HepG2 (cell line): ENCODE measurements around the gene DUSP22. TPM values are rescaled to one million over a fixed set of nuclear protein-coding genes. Genes with fewer than 3 reads are reported as not detected.

Experiments used
- ATAC-seq: fragments of 200-7000 bp; cut with Tn5 transposase; 3 replicates; pipeline ENCODE4 v1.9.1; 2020; ENCODE audit warnings: mild to moderate bottlenecking, moderate library complexity
- BruUV-seq: library from RNA; stranded (reverse); fragments of 400-500 nt; replicated peaks from 2 replicates; lab custom pipeline; 2021; lab: Mats Ljungman, UMichigan
- CTCF ChIA-PET: fragments of 300-600 bp; formaldehyde crosslinking; extraction: SDS; loops from one replicate; lab custom pipeline; 2021; ENCODE audit warnings: low total read pairs, inconsistent platforms, low intra/inter-chr PET ratio; lab: Yijun Ruan, JAX
- POLR2A ChIA-PET: fragments of 350-600 bp; sonication (Branson Sonifier 250); formaldehyde crosslinking; loops from one replicate; lab custom pipeline; 2020; ENCODE audit warnings: antibody characterized with exemption, inconsistent platforms; lab: Yijun Ruan, JAX
- DNase-seq: peaks from one replicate; pipeline ENCODE4 v3.0.0-alpha.2; 2015; ENCODE audit warnings: low spot score
- FAIRE-seq: peaks from 3 replicates; lab custom pipeline; 2011; peaks lifted over from hg19 to GRCh38; lab: Jason Lieb, UNC
- H2AFZ ChIP-seq: one replicate; pipeline ENCODE4 v1.6.1; 2011; ENCODE audit warnings: low read length, inconsistent platforms
- H3K27ac ChIP-seq: fragments of 300-600 bp; 3 replicates; pipeline ENCODE4 v1.8.0; 2011; ENCODE audit warnings: mixed run types, mild to moderate bottlenecking, mixed read lengths, low read length, inconsistent platforms; ENCODE audit not compliant: insufficient read depth; ENCODE audit errors: extremely low read length
- H3K27me3 ChIP-seq, 2 experiments: fragments of 200-600 bp in 1 of 2; 2 replicates in 1 of 2; 3 replicates in 1 of 2; pipeline versions ENCODE4 v1.6.0 to v1.8.0; 2011; ENCODE audit warnings: low read length in 2 of 2, mild to moderate bottlenecking in 2 of 2, moderate library complexity in 2 of 2, inconsistent platforms in 1 of 2; ENCODE audit not compliant: insufficient read depth in 2 of 2, control insufficient read depth in 1 of 2
- H3K36me3 ChIP-seq, 2 experiments: fragments of 200-600 bp in 1 of 2; replicated peaks in 1 of 2; 2 replicates in 1 of 2; 3 replicates in 1 of 2; pipeline versions ENCODE4 v1.5.1 to v1.8.0; 2011; ENCODE audit warnings: low read length in 2 of 2, inconsistent platforms in 1 of 2; ENCODE audit not compliant: insufficient read depth in 2 of 2, control insufficient read depth in 1 of 2
- H3K4me1 ChIP-seq: 2 replicates; pipeline ENCODE4 v1.5.1; 2012; ENCODE audit warnings: low read length, inconsistent platforms; ENCODE audit not compliant: insufficient read depth
- H3K4me2 ChIP-seq: 2 replicates; pipeline ENCODE4 v1.6.0; 2011; ENCODE audit warnings: low read depth, low read length, inconsistent platforms
- H3K4me3 ChIP-seq, 3 experiments: fragments of 200-600 bp in 1 of 3; sonication (generic), shearing (Covaris generic) in 1 of 3; replicated peaks in 1 of 3; 2 replicates each; pipeline ENCODE4 v1.5.1; 2011 to 2016; ENCODE audit warnings: low read length in 3 of 3, inconsistent platforms in 2 of 3, low read depth in 2 of 3, mild to moderate bottlenecking in 2 of 3, control low read depth in 1 of 3, mixed read lengths in 1 of 3; ENCODE audit not compliant: insufficient read depth in 1 of 3
- H3K79me2 ChIP-seq: one replicate; pipeline ENCODE4 v1.6.1; 2011; ENCODE audit warnings: low read length, inconsistent platforms; ENCODE audit not compliant: insufficient read depth
- H3K9ac ChIP-seq: 2 replicates; pipeline ENCODE4 v1.6.0; 2011; ENCODE audit warnings: mild to moderate bottlenecking, low read depth, low read length, inconsistent platforms; ENCODE audit not compliant: insufficient read depth
- H3K9me3 ChIP-seq: 2 replicates; pipeline ENCODE4 v1.5.1; 2012; ENCODE audit warnings: mild to moderate bottlenecking, low read length
- H4K20me1 ChIP-seq: 2 replicates; pipeline ENCODE4 v1.6.0; 2011; ENCODE audit warnings: inconsistent platforms, mild to moderate bottlenecking, low read length, moderate library complexity; ENCODE audit not compliant: insufficient read depth
- FOXO4 ChIP-seq: sonication (generic); formaldehyde crosslinking; conservative IDR thresholded peaks from 2 replicates; pipeline ENCODE4 v1.8.1; 2023; ENCODE audit warnings: missing genetic modification reagents
- FOXP4 ChIP-seq: sonication (generic); formaldehyde crosslinking; IDR thresholded peaks from 2 replicates; pipeline ENCODE4 v1.4.0; 2020; ENCODE audit warnings: missing genetic modification reagents
- HMGXB4 ChIP-seq, 2 experiments: sonication (generic) in 1 of 2; formaldehyde crosslinking in 1 of 2; IDR thresholded peaks; 2 replicates each; pipeline versions ENCODE4 v1.4.0 to v1.6.1; 2018 to 2020; ENCODE audit warnings: missing genetic modification reagents in 2 of 2, borderline replicate concordance in 1 of 2, low read depth in 1 of 2, mild to moderate bottlenecking in 1 of 2, missing biosample characterization in 1 of 2
- JUND ChIP-seq: sonication (generic); formaldehyde crosslinking; IDR thresholded peaks from 2 replicates; pipeline ENCODE4 v1.8.0; 2022; ENCODE audit warnings: mild to moderate bottlenecking, missing genetic modification reagents
- MLX ChIP-seq: IDR thresholded peaks from 2 replicates; pipeline ENCODE4 v1.6.1; 2016
- SALL1 ChIP-seq: sonication (generic); formaldehyde crosslinking; IDR thresholded peaks from 2 replicates; pipeline ENCODE4 v1.8.0; 2022; ENCODE audit warnings: mild to moderate bottlenecking, missing genetic modification reagents
- SIN3A ChIP-seq: IDR thresholded peaks from 2 replicates; pipeline ENCODE4 v1.6.1; 2011; ENCODE audit warnings: low read depth, mild to moderate bottlenecking, control low read depth, low read length, borderline replicate concordance
- SMYD3 ChIP-seq: sonication (generic); formaldehyde crosslinking; IDR thresholded peaks from 2 replicates; pipeline ENCODE4 v1.8.1; 2023; ENCODE audit warnings: mild to moderate bottlenecking, missing genetic modification reagents
- THYN1 ChIP-seq: sonication (generic); formaldehyde crosslinking; IDR thresholded peaks from 2 replicates; pipeline ENCODE4 v1.8.1; 2023; ENCODE audit warnings: low read depth, mild to moderate bottlenecking, moderate library complexity, missing genetic modification reagents, borderline replicate concordance
- ZBTB8A ChIP-seq: sonication (generic); formaldehyde crosslinking; IDR thresholded peaks from 2 replicates; pipeline ENCODE4 v1.4.0; 2020; ENCODE audit warnings: mild to moderate bottlenecking, low read depth, missing genetic modification reagents, borderline replicate concordance
- ZKSCAN1 ChIP-seq: fragments of 150-350 bp; IDR thresholded peaks from 2 replicates; pipeline ENCODE4 v1.6.1; 2014; ENCODE audit warnings: low read length
- ZNF10 ChIP-seq: sonication (generic); formaldehyde crosslinking; IDR thresholded peaks from 2 replicates; pipeline ENCODE4 v1.4.0; 2020; ENCODE audit warnings: mild to moderate bottlenecking, low read depth, missing genetic modification reagents, borderline replicate concordance
- ZNF143 ChIP-seq: sonication (generic); formaldehyde crosslinking; IDR thresholded peaks from 2 replicates; pipeline ENCODE4 v1.4.0; 2020; ENCODE audit warnings: missing genetic modification reagents
- ZNF552 ChIP-seq: sonication (generic); formaldehyde crosslinking; IDR thresholded peaks from 2 replicates; pipeline ENCODE4 v1.9.0; 2022; ENCODE audit warnings: missing genetic modification reagents, mild to moderate bottlenecking, borderline replicate concordance
- ZNF629 ChIP-seq: sonication (generic); formaldehyde crosslinking; conservative IDR thresholded peaks from 2 replicates; pipeline ENCODE4 v1.5.0; 2020; ENCODE audit warnings: missing genetic modification reagents
- ZNF7 ChIP-seq: IDR thresholded peaks from 2 replicates; pipeline ENCODE4 v1.6.1; 2016; ENCODE audit warnings: missing biosample characterization, missing genetic modification reagents
- WGBS: methylation state at CpG from one replicate; pipeline ENCODE4 v1.1.6; 2017; ENCODE audit warnings: low lambda C conversion rate; 5-methylcytosine and 5-hydroxymethylcytosine counted together
- in situ Hi-C: cut with HindIII; loops from 2 replicates; pipeline ENCODE4 v1.10.0; 2017; ENCODE audit warnings: low pct_unique_long_range_greater_than_20kb; ENCODE audit not compliant: extremely low pct_ligation_motif_present
- intact Hi-C: fragments of 100-400 bp; cut with micrococcal nuclease; formaldehyde crosslinking; loops from one replicate; pipeline ENCODE4 v1.10.0; 2022; ENCODE audit not compliant: unreplicated experiment
- polyA plus RNA-seq, 8 experiments: library from polyadenylated mRNA; depleted of rRNA in 3 of 8; stranded (reverse) in 7 of 8; unstranded in 1 of 8; fragments of >200 nt; fragmentation: Illumina TruSeq in 4 of 8; extraction: Trizol in 4 of 8; gene quantifications; 2 replicates each; pipeline versions ENCODE4 v1.2.1 to v1.2.3, GENCODE V29; 2011 to 2016; ENCODE audit warnings: low read depth in 4 of 8, missing spikeins in 1 of 8, mixed read lengths in 1 of 8; ENCODE audit not compliant: insufficient read depth in 1 of 8
- total RNA-seq, 5 experiments: library from RNA; depleted of rRNA; stranded (reverse); fragments of >200 nt; fragmentation: Illumina TruSeq; extraction: Trizol; gene quantifications; 2 replicates each; pipeline ENCODE4 v1.2.3, GENCODE V29; 2016; ENCODE audit warnings: low read depth in 1 of 5

DUSP22 gene
- total and polyA plus RNA-seq, 2 of the 13 experiments (the other 11 are each of a cell fraction or from before 2014, with no cell fraction given), result 20.2 to 32.8 TPM

GRCh38 chr6:393391-394221 lies 101.3 kb downstream of the DUSP22 start (continued):
- TF ChIP-seq THYN1 (CRISPR knock-in tag), result no peak
- TF ChIP-seq ZNF552, result no peak
- TF ChIP-seq SMYD3 (CRISPR knock-in tag), result no peak
- no peak for TF ChIP-seq ZKSCAN1
- peak; percentile 67; the same call in 1 of the 2 replicates for TF ChIP-seq ZNF7 (CRISPR knock-in tag)
- no peak for TF ChIP-seq FOXO4 (CRISPR knock-in tag)
- no peak for TF ChIP-seq ZNF629
- TF ChIP-seq SIN3A, result no peak
- no peak for TF ChIP-seq ZBTB8A
- no peak for TF ChIP-seq ZNF143 (CRISPR knock-in tag)
- TF ChIP-seq, all 625 proteins: peak for 3

- ChIA-PET CTCF (no interaction called here), POLR2A (no interaction called here)
- in situ Hi-C loops, result no loop called here
- no TSS peak for BruUV-seq
- DNase-seq (no peak), FAIRE-seq (no peak), ATAC-seq (no peak)
- no peak overlapping the region for H2AFZ ChIP-seq
- H3K9me3 ChIP-seq, result no peaks in the 10 kb centered on the region
- H3K9ac ChIP-seq, result no peak overlapping the region
- H4K20me1 ChIP-seq, result 0 out of 2 replicates have a peak, but pooled peaks cover 3% of the 10 kb centered on the region
- intact Hi-C loops, result no loop called here
- no peak overlapping the region for H3K4me2 ChIP-seq
- no peaks in the 10 kb centered on the region for H3K4me1 ChIP-seq
- H3K27me3 ChIP-seq, result peaks cover 15 to 75% of the 10 kb centered on the region in 2 experiments
- WGBS, result 70% methylated on average over 13 of the region's 13 CpGs
- no peak overlapping the region for H3K27ac ChIP-seq
- H3K4me3 ChIP-seq, result no peak overlapping the region
- no peaks in the 10 kb centered on the region for H3K36me3 ChIP-seq
- H3K79me2 ChIP-seq, result no peaks in the 10 kb centered on the region
- TF ChIP-seq JUND (CRISPR knock-in tag) (no peak), MLX (CRISPR knock-in tag) (no peak), HMGXB4 (CRISPR knock-in tag; IDR thresholded peaks at IDR 0.05; ENCODE audit: borderline replicate concordance in 1 of 2, low read depth in 1 of 2) (no peak), SALL1 (CRISPR knock-in tag) (no peak), FOXP4 (CRISPR knock-in tag) (no peak), ZNF10 (CRISPR knock-in tag) (no peak)
Measured at GRCh38 chr6:394641-395289, 102.5 kb downstream of the DUSP22 start.
